Stimulated activated CD4-positive, alpha-beta T cell treated with anti-CD3 and anti-CD28 coated beads, TNF-alpha, amount 100 ng/mL, for 48 hours (primary cell): ENCODE measurements around the gene SLC6A17.
A peak's percentile ranks its signal among the peaks of the same experiment; 100 is the strongest.

Source experiments
- DNase-seq, 3 donors: peaks; one replicate each; pipeline ENCODE4 v3.0.0-alpha.2; 2020; ENCODE audit warnings: low read depth in 3 of 3

SLC6A17 gene

DNA sequence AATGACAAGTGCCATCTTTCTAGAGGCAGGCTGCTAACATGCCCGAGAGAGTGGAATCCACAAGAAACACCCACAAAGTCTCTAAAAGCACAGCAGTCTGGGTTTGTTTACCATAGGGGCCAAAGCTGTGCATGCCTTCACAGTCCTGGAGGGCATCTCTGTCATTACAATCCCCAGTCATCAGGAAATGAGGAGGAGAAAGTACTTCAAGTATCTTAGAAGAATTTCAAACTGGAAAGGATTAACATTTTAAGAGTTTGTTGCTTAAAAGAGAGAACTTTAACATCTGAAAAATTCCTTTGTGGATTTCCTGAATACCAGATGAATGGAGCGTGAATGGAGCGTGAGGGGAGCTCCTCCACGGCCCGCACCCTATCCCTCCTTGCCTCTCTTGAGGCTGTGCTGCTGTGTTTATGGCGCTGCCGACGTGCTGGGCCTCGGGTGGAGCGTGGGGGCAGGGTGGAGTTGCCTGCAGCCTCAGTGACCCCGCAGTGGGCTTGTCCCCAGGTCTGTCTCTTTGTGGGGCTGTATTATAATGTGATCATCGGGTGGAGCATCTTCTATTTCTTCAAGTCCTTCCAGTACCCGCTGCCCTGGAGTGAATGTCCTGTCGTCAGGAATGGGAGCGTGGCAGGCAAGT, 23.3 kb downstream of the SLC6A17 start:
- no peak for DNase-seq

DNA sequence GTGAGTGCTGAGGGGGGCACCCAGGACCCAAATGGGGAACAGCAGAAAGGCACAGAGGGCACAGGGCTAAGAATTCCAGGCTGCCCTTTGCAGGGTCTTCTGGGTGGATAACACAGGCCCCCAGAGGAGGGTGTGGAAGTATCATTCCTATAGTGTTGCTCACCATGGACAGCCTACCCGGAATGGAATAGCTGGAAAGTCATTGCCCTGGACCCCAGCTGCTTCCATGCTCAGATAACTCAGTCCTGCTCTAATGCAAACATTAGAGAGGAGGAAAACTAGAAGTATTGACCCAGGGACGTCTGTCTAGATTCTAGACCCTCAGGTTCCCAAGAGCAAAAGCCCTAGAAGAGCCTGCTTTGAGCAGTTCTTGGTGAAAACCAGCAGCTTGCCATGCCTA, 24.7 kb downstream of the SLC6A17 start:
- DNase-seq: no peak

DNA sequence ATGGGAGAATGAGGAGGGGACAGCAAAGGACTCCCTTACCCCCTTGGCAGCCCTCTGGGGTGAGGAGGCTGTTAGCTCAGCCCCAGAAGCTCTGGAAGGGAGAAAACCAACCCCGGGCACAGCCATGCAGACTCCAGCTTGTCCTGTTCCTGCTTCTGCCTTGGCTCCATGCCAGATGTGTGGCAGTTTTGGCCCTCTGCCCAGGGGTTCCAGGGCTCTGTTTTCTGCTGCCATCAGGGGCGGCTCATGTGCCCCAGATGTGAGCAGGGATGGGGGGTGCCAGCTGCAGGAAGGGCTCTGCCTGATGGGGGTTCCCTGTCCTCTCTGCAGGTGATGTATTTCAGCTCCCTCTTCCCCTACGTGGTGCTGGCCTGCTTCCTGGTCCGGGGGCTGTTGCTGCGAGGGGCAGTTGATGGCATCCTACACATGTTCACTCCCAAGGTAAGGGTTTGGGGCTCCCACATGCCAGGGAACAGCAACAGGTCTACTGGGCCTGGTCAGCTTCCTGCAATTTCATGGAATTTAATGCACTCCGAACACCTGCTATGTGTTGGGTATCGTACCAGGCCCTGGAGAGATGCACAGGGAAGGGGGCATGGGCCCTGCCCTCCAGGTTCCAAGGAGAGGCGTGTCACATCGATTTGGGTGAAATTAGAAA, 26.1 kb downstream of the SLC6A17 start:
- no peak for DNase-seq

DNA sequence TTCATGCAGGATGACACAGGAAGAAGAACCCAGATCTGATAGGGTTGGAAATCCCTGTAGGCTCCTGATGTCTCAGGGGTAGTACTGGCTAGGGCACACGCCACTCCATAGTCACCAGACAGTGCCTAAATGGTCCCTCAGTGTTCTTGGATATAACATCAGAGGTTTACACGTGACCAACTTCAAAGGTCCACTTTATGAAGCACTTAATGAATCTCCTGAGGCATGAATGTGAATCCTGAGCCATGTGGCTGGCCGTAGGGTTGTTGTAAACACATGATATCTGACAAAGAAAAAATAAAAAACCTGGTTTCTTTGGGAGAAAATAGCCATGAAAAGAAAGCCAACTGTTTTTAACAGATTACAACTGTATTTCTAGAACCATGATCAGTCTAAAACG, 27.5 kb downstream of the SLC6A17 start:
- DNase-seq: no peak

DNA sequence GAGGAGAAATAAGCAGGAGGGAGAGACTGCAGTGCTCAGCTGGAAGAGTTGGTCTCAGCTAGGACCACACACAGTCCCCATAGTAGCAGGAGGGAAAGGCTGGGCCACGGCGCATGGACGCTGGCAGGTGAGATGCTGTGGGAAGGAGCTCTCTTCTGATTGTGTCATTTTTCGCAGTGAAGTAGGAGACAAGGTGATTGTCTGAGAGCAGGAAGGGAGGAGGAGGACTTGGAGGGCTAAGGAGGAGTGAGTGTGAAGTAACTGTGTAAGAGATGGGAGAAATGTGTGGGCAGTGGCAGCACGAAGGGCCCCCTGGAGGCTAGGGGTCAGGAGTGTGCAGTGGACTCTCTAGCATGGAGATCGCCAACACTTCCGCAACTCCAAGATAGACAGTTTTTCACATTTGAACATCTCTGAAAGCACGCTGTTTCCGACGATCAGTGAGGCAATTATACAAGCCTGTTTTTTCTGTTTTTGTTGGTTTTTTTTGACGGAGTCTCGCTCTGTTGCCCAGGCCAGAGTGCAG, 33.4 kb downstream of the SLC6A17 start:
- no peak for DNase-seq

DNA sequence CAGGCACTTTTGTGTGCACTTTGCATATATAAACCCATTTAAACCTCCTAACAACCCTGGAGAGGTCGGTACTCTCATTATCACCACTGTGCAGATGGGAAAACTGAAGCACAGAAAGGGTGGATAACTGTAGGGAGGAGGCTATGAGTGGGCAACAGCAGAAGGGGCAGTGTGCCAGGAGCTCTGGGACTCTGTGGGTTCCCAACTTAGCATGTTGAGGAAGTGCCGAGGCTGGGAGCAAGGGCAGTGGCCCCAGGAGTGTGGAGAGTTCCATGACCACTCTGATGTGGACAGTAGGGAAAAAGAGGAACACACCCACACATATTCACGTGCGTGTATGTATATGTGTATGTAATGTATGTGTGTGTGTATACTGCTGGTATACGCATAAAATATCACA, 34.2 kb downstream of the SLC6A17 start:
- DNase-seq: no peak

DNA sequence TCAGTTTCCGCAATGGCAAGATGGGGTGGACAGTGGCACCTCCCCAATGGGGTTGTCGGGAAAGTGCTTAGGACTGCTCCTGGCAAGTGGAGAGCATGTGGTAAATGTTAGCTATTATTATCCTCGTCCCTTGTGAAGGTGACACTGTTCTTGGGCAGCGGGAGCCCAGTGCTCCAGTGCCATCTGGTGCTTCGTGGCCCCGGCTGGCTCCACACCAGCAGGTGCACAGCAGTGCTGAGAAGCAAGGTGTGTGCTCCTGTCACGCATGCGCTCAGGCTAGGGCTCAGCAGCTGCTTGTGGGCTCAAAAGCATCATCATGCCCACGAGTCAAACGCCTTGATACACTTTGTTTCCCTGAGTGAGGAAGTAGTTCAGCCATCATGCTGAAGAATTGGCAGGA, 34.9 kb downstream of the SLC6A17 start:
- DNase-seq: no peak

DNA sequence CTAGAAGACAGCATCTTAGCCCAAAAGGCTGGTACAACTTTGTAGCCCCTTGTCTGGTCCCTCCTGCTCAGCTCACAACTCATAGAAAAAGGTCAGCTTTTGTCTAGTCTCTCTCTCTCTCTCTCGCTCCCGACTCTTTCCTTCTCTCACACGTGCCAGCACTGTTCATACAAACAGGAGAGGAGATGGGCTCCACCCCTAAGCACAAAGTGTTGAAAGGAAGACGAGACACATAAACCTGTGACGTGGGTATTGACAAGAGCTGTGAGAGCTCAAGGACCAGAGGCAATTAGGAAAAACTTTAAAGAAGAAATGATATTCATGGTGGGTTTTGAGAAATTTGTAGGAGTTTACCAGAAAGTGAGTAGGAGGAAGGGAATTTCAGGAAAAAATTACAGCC, 36.3 kb downstream of the SLC6A17 start:
- no peak for DNase-seq

DNA sequence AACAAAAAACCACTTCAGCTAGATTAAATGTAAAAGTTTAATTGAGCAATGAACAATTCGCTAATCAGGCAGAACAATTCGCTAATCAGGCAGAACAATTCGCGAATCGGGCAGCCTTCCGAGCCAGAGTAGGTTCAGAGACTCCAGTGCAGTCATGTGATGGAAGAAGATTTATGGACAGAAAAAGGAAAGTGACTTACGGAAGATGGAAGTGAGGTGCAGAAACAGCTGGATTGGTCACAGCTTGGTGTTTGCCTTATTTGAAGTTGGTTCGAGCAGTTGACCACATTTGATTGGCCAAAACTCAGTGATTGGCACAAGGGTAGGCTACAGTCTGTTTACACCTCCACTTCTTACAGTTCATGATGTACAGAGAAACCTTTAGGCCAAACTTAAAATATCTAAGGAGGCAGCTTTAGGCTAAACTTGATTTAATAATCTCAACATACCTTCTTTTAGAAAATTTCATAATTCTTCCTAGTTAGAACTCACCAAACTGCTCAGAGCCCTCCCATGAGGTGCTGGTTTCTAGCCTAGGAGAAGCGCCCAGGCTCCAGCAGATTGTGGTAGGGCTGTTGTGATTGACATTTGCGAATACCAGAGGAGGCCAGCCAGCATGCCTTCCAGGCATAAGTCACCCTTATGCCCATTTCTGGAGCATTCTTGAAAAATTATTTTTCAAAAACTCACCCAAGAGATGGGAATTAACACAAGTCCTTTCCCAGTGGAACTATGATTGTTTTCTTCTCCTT, 37.0 kb downstream of the SLC6A17 start:
- DNase-seq: no peak

DNA sequence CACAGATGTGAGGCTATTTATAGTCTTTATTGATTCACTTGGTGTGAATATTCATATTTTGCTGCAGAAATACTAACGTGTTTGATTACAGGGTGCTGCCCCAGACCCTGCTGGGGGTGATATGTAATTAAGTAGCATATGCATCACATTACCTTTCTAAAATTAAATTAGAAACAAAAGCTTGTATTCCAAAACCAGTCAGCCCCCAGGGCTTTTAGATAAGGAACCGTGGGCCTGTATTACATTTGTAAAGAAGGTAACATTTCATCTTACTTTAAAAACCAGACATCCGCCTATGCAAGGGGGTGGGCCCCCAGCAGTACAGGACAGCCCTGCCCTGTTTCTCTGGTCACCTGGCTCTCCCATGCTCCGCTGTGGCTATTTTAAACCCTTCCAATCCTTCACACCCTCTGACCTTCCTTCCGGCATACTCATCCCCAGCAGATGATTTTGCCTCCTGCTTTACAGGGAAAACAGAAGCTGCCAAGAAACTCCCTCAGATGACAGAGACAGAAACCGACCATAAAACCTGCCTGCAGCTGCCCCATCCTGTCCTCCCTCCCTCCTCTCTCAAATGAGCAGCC, 37.8 kb downstream of the SLC6A17 start:
- DNase-seq: no peak

DNA sequence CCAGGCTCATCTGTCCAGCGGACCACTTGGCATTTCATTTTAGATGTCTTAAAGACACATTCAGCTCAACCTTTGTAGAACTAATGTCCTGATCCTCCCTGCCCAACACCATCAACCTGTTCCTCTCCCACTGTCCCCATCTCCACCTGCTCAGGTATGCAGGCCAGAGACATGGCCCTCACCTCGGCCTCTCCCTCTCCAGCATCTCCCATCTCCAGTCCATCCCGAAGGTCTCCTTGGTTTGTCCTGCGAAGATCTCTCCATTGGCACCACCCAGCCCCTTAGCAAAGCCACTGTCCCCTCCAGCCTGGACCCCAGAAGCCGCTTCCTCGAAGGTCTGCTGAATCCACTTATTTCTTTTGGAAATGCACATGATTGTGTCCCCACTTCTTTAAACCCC, 38.9 kb downstream of the SLC6A17 start:
- DNase-seq: no peak

DNA sequence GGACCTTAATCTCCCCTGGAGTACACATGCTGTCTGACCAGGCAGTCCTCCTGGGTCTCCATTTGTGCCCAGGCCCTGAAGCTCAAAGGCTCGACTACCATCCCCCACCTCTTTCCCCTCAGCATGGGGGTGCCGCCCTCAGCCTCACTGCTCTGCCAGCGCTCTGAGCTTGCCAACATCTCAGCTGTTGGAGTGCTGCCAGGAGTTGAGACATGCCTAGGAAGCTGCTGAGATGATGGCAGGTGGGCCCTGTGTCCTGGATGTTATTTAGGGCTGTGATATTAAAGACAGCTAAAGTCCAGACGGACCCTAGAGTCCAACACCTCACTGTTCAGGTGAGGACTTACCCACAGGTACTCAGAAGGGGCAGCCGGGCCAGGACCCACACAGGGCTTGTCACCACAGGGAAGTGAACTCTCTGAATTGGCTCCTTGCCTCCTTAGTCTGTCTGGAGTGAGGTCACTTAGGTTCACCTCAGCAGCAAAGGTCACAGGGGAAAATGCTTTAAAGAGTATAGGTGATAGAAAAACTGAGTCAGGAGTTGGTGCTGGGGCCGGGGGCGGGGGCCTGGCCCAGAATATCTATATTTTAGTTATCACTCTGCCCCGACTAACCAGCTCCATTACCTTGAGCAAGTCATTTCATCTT, 40.1 kb downstream of the SLC6A17 start:
- DNase-seq: no peak

DNA sequence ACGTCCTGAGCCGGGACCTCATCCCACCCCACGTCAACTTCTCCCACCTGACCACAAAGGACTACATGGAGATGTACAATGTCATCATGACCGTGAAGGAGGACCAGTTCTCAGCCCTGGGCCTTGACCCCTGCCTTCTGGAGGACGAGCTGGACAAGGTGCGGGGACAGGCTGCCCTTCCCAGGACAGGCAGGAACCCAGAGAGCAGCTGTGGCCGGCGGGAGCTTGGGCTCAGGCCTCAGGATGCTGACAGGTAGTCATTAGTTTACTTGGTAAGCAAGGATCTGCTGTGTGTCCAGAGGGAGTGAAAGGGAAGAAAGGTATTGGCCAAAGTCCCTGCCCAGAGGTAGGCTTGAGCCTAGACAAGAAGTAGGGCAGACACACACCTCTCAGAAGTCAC, 42.2 kb downstream of the SLC6A17 start:
- no peak for DNase-seq

DNA sequence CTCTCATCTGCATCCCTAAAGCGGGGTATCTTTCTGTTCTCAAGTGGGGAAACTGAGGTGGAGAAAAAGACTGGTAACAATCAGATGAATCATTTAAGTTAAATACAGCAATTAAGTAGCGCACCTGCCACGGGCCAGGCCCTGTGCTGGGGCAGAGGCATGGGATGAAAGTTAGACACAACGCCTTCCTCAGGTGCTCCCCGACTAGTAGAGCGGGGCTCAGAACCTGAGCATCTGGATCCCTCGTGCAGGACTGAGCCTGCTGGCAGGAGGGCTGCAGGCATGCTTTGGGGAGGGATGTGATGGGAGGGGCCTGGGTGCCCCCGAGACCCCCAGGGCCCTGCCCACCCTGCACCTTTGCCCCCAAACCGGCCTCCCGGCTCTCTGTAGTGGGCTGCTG, 44.9 kb downstream of the SLC6A17 start:
- no peak for DNase-seq

DNA sequence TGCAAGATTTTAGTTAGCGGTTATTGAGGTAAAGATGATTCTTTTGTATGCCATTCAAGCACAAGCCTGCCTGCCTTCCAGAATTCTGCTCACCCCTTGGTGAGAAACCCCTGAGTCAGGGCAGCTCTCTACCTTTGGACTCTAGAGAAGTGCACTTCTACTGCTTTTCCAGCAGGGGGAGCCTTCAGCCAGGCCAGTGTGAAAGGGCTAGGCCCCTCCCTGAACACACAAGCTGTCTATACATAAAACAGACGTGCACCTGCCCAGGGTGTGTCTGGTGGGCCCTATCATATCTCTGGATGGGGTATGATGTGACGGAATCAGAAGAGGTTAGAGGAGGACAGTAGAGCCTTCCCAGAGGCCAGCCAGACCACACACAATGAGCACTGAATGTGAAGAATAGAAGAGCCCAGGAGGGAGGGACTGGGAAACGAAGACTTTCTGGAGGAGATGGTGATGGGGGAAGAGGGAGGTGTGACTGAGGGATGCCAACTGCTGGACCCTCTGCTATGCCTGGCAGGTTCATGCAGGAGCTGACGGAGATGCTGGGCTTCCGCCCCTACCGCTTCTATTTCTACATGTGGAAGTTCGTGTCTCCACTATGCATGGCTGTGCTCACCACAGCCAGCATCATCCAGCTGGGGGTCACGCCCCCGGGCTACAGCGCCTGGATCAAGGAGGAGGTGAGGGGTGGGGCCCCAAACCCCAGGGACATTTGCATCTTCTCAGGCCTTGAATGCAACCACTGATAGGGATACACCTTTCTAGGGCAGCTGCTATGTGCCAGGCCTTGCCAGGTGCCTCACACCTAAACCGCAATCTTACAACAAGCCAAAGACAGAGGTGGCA, 46.8 kb downstream of the SLC6A17 start:
- DNase-seq: peak in 2 of 3 donors; percentile 38 to 39

DNA sequence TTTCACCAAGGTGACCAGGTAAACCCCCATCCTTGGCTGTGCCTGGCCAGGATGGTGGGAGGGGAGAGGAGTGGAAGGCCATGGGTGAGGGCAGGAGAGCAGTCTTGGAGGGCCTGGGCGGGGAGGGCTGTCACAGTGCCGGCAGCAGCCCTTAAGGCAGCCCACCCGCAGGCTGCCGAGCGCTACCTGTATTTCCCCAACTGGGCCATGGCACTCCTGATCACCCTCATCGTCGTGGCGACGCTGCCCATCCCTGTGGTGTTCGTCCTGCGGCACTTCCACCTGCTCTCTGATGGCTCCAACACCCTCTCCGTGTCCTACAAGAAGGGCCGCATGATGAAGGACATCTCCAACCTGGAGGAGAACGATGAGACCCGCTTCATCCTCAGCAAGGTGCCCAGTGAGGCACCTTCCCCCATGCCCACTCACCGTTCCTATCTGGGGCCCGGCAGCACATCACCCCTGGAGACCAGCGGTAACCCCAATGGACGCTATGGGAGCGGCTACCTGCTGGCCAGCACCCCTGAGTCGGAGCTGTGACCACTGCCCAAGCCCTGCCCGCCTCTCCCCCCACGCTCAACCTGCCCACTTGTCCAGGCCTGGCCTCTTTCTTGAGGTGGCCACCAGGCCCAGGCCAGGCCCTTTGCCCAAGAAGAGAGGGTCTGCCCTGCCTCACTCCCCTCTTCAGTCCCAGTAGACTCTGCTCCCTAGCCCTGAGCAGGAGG, 47.8 kb downstream of the SLC6A17 start:
- no peak for DNase-seq

DNA sequence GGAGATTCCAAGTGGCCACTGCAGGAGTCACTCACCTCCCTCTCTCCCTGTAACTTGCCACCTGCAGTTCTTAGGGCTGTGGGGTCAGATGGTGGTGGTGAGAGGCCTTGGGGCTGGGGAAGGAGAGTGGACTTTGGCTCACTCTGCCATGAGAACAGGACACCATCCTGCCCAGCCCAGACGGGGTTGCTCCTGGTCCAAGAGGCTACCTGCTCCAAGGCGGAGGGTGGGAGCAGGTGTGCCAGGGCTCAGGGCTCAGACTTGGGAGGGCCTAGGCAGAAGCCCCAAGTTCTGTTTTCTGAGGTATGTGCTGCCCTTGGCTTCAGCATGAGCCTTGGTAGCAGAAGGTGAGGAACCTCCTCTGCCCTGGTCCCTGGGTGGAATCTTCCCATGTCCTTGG, 48.5 kb downstream of the SLC6A17 start:
- DNase-seq: no peak

DNA sequence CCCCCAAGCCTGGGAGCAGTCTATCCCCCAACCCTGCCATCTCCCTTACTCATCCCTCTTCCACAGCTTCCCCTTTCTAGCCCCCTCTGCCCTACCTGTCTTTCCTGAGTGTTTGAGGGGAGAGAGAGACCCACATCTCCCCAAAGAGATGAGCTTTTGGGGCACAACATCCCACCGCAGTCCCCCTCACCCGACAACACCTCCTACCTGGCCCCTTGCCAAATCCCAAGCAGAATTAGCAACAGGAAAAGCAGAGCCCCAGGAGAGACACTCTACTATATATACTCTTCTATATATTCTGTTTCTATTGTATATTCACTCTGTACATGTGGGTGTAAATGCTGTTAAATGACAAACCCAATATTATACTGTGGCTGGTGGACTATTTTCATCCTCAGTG, 49.9 kb downstream of the SLC6A17 start:
- no peak for DNase-seq

DNA sequence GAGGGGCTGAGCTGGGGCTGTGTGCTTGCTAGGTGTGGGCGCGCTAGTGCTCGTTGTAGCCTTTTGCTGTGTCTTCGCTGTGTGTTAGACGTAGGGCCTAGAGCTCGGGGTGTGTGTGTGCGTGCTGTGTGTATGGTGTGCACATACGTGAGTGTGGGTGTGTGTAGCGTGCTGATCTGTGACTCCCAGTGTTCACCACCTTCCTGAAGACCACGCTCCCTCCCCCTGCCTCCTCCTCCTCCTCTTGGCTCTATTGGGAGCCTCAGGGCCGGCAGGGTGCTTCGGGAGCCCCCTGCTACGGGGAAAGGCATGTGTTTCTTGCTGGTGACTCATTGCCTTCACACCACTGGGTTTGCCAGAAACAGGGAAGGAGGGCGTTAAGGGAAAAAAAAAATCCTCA, 50.4 kb downstream of the SLC6A17 start:
- DNase-seq: no peak

DNA sequence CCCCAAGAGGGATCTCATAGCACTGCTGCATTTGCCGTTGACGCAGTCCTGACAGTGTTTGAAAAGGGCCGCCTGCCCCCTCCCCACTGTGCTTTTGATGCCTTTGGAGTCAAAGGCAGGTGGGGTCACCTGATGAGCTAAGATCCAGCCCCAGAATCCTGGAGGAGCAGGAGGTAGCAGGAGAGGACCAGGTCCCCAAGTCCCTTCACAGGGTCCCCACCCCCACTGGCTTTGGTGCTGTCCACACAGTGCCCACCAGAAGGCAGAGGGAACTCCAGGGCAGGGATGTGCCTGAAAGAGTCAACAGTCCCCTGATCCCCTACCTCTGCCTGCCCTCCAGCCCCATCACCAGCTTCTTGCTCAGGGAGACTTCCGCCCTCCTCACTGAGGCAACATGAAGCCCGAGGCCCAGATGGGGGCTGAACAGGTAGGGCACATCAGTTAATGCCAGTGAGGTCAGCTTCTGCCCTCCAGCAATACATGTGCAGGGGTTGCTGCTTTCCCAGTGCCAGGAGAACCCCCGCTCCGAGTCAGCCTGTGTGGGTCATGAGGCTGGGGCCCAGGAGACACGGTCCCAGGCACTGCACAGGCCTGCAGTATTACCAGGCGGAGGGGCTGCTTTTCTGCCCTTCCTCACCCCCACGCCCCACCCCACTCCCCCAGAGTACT, 51.0 kb downstream of the SLC6A17 start:
- no peak for DNase-seq
